ENCODE measurements around the gene C1QL1. TPM values are rescaled to one million over a fixed set of nuclear protein-coding genes. Genes with fewer than 3 reads are reported as not detected.

The C1QL1 gene
- total RNA-seq, 1 donor from 2014 or later: 1.4 TPM

DNA sequence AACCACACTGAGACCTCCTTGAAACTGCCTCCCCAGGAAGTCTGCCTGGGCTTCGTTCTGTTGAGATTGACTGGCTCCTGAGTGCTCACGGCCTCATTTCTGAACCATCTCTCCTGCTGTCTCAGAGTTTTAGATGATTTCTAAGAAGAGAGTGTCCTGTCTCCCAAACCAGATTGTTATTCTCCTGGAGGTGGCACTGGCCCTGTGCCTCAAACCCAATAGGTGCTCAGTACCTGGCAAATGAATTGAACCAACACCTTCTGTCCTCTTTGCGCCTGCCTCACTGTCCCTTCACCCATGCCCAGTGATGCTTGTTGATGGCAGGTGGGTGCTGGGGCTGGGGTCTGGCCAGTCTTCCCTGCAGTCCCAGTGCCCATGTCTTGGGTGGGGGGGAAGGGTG, 36.3 kb upstream of the C1QL1 start:
- H3K4me1 Mint-ChIP-seq (ENCODE audit: unreplicated experiment): peaks cover 11% of the 10 kb centered on the region

DNA sequence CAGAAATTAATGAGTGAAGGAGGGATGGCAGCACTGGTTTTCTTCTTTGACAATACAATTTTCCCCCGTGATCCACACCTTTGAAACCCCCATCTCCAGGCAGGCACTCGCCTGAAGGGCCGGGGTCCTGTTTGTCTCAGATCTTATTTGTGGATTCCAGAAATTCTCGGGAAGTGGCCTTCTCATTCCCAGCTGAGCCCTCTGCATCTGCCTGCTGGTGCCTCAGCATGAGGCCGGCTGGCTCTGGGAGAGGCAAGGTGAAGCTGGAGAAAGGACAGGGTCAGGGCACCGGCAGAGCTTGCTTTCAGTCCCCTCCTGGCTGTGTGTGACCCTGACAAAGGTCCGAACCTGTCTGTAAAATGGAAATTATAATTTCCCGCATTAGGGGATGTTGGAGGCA, 35.8 kb upstream of the C1QL1 start:
- no peak for DNase-seq (ENCODE audit: extremely low spot score, unreplicated experiment)
- TF ChIP-seq, protein P1, sequence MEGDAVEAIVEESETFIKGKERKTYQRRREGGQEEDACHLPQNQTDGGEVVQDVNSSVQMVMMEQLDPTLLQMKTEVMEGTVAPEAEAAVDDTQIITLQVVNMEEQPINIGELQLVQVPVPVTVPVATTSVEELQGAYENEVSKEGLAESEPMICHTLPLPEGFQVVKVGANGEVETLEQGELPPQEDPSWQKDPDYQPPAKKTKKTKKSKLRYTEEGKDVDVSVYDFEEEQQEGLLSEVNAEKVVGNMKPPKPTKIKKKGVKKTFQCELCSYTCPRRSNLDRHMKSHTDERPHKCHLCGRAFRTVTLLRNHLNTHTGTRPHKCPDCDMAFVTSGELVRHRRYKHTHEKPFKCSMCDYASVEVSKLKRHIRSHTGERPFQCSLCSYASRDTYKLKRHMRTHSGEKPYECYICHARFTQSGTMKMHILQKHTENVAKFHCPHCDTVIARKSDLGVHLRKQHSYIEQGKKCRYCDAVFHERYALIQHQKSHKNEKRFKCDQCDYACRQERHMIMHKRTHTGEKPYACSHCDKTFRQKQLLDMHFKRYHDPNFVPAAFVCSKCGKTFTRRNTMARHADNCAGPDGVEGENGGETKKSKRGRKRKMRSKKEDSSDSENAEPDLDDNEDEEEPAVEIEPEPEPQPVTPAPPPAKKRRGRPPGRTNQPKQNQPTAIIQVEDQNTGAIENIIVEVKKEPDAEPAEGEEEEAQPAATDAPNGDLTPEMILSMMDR (IDR thresholded peaks at IDR 0.05): no peak
- H3K27me3 Mint-ChIP-seq (ENCODE audit: unreplicated experiment): peaks cover 15% of the 10 kb centered on the region
- no peaks in the 10 kb centered on the region for H3K36me3 Mint-ChIP-seq (ENCODE audit: unreplicated experiment)
- peaks cover 9% of the 10 kb centered on the region for H3K9me3 Mint-ChIP-seq (ENCODE audit: unreplicated experiment)
- H3K4me1 Mint-ChIP-seq (ENCODE audit: unreplicated experiment): peaks cover 11% of the 10 kb centered on the region
- H3K4me3 Mint-ChIP-seq (ENCODE audit: unreplicated experiment): no peak overlapping the region
- no peak overlapping the region for H3K27ac Mint-ChIP-seq (ENCODE audit: unreplicated experiment)

More for the DNA sequence above, 36.3 kb upstream of the C1QL1 start:
- H3K4me3 Mint-ChIP-seq (ENCODE audit: unreplicated experiment): no peak overlapping the region
- H3K27me3 Mint-ChIP-seq (ENCODE audit: unreplicated experiment): peaks cover 13% of the 10 kb centered on the region
- TF ChIP-seq, protein P1 (IDR thresholded peaks at IDR 0.05): no peak
- no peaks in the 10 kb centered on the region for H3K36me3 Mint-ChIP-seq (ENCODE audit: unreplicated experiment)
- H3K27ac Mint-ChIP-seq (ENCODE audit: unreplicated experiment): no peak overlapping the region
- peaks cover 5% of the 10 kb centered on the region for H3K9me3 Mint-ChIP-seq (ENCODE audit: unreplicated experiment)
- no peak for DNase-seq (ENCODE audit: extremely low spot score, unreplicated experiment)

DNA sequence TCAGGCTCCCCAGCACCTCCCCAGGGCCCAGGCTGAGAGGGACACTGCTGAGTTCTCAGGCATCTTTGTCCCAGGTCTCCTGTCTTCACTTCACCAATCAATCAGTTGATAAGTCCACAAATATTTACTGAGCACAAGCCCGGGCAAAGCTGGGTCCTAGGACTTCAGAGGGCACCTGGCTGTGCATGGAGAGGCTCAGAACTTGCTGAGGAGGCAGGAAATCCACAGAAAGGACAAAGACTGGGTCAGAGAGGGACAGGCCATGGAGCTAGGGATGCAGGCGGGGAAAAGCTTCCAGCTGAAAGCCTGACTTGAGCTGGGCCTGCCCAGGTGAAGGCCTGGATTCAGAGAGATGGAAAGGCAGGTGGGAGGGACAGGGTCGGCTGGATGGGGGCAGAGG, 33.2 kb upstream of the C1QL1 start:
- H3K4me3 Mint-ChIP-seq (ENCODE audit: unreplicated experiment): no peak overlapping the region
- TF ChIP-seq, protein P1 (IDR thresholded peaks at IDR 0.05): no peak
- H3K27me3 Mint-ChIP-seq (ENCODE audit: unreplicated experiment): peaks cover 11% of the 10 kb centered on the region
- H3K27ac Mint-ChIP-seq (ENCODE audit: unreplicated experiment): no peak overlapping the region
- peaks cover 9% of the 10 kb centered on the region for H3K9me3 Mint-ChIP-seq (ENCODE audit: unreplicated experiment)
- DNase-seq (ENCODE audit: extremely low spot score, unreplicated experiment): no peak
- H3K36me3 Mint-ChIP-seq (ENCODE audit: unreplicated experiment): no peaks in the 10 kb centered on the region
- H3K4me1 Mint-ChIP-seq (ENCODE audit: unreplicated experiment): peaks cover 11% of the 10 kb centered on the region

DNA sequence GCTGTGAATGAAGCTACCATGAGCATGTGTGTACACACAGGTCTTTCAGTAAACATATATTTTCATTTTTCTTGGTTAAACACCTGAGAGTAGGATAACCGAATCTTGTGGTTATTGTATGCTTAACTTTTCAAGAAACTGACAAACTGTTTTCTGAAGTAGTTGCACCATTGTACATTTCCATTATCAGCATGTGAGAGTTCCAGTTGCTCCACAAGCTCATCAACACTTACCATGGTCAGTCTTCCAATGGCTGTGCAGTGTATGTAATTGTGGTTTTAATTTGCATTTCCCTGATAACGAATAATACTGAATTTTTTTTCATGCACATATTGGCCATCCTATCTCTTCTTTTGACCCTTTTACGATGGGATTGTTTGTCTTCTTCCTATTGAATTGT, 31.3 kb upstream of the C1QL1 start:
- Mint-ChIP-seq H3K9me3 (ENCODE audit: unreplicated experiment) (peaks cover 9% of the 10 kb centered on the region), H3K27ac (ENCODE audit: unreplicated experiment) (no peak overlapping the region), H3K4me3 (ENCODE audit: unreplicated experiment) (no peak overlapping the region), H3K36me3 (ENCODE audit: unreplicated experiment) (no peaks in the 10 kb centered on the region), H3K4me1 (ENCODE audit: unreplicated experiment) (peaks cover 11% of the 10 kb centered on the region), H3K27me3 (ENCODE audit: unreplicated experiment) (peaks cover 15% of the 10 kb centered on the region)
- TF ChIP-seq, protein P1 (IDR thresholded peaks at IDR 0.05): no peak
- DNase-seq (ENCODE audit: extremely low spot score, unreplicated experiment): no peak

DNA sequence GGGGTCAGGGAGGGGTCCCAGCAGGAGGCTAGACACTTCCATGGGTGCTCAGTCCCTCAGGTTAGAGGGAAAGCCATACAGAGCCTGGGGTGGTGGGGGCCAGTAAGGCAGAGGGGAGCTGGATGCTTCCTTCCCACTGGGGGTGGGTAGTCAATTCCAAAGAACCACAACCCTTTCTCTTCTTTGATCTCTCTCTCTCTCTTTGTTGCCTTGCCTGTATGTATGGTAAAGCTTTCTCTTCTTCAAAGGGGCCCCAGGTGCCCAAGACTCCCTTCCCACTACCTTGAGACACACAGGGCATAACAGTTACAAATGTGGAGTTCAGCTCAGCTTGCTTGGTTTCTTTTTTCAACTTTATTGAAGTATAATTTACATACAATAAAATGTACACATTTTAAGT, 30.5 kb upstream of the C1QL1 start:
- TF ChIP-seq, protein P1 (IDR thresholded peaks at IDR 0.05): no peak
- Mint-ChIP-seq H3K36me3 (ENCODE audit: unreplicated experiment) (no peaks in the 10 kb centered on the region), H3K27ac (ENCODE audit: unreplicated experiment) (no peak overlapping the region), H3K9me3 (ENCODE audit: unreplicated experiment) (peaks cover 9% of the 10 kb centered on the region), H3K4me3 (ENCODE audit: unreplicated experiment) (no peak overlapping the region), H3K27me3 (ENCODE audit: unreplicated experiment) (peaks cover 13% of the 10 kb centered on the region), H3K4me1 (ENCODE audit: unreplicated experiment) (peaks cover 4% of the 10 kb centered on the region)
- DNase-seq (ENCODE audit: extremely low spot score, unreplicated experiment): no peak
